Caki2 (cell line): Measurements from ENCODE around the gene SYT17. TPM values are rescaled to one million over a fixed set of nuclear protein-coding genes. Genes with fewer than 3 reads are reported as not detected.

ENCODE experiments used
- DNase-seq: peaks from one replicate; pipeline ENCODE4 v3.0.0-alpha.2; 2015; ENCODE audit warnings: low read depth
- in situ Hi-C: cut with HindIII; loops from 2 replicates; pipeline ENCODE4 v1.10.0; 2016; ENCODE audit warnings: low sequenced_read_pairs, low pct_unique_long_range_greater_than_20kb, mixed read lengths
- total RNA-seq: library from RNA; depleted of rRNA; stranded (reverse); fragments of >200 nt; shearing (Covaris generic); gene quantifications from 2 replicates; pipeline ENCODE4 v1.2.3, GENCODE V29; 2014; ENCODE audit warnings: low replicate concordance

The SYT17 gene
- total RNA-seq, 1 experiment from 2014 or later: 9.9 TPM

DNA sequence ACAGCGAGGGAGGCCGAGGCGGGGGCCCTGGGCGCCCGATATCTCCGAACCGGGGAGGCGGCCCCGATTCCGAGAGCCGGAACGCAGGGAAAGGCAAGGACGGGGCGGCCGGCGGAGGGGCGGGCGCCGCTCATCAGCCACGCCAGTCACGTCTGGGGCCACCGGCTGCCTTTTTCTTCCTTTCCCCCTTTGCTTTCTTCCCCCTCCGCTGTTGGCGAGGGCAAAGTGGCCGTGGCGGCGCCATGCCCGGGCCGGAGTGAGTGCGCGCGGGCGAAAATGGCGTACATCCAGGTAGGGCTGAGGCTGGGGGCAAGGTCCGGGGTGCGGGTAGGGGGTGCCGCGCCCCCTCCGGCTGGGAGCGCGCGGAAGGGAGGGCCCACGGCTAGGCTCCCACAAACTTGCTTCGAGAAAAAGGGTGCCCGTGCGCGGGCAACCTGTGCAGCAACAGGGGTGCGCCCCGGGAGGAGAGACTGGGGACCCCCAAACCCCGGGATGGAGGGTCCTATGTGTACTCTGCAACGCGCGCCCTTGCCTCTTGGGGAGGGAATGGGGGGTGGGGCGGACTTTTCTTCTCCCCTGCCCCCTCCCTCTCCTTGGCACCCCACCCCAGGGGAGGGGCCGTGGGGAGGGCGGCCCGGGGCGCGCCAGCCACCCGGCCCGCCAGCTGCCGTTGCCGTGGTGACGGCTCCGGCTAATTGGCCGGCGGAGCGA lies 486 bp downstream of the SYT17 start:
- peak; percentile 65 for DNase-seq
- in situ Hi-C loops: no loop called here

DNA sequence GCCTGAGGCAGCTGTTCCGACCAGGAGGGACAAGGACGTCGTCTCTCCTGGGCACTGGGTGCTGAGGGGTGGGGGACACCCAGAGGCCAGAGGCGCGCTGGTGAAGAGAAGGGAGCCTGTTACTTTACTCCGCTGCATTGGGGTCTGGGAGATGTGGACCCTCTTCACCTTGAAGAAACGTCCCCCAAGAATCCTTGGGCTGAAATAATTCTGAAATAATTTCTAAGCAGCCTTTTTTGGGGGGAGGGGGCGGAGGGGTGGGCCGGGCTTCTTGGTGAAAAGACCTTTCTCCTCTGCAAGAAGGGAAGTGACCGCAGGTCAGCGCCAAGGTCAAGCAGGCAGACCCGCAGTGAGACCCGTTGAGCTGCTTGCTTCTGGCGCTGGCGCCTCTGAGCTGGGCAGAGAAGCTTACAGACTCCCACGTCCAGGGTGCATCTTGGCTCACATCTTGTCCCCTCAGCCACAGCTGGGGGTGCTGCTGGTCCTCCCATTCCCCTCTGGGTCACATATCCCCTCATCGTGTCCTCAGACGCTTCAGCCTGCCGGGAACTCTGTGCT lies 1.1 kb downstream of the SYT17 start:
- in situ Hi-C loops: no loop called here

DNA sequence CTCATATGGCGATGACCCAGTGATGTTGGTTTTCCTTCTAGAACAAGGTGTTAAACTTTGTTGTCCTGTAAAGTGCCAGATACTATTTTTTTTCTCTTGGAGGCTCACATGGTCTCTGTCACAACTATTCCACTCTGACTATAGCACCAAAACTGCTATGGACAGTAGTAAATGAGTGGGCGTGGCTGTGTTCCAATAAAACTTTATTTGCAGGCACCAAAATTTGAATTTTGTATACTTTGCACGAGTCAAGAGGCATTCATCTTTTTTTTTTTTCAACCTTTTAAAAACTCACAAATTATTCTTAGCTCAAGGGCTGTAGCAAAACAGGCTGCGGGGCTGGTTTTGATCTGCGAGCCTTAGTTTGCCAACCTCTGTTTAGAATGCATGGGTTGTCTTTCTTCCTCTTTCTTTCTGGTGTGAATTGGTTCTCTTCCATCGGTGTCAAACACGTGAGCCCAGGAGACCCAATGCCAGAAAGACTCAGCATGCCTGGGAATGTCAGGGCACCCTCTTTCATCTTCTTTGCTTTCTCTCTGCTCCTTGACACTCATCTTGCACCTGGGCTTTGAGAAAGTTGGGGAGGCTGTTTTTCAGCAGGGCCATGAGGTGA lies 2.1 kb downstream of the SYT17 start:
- in situ Hi-C loops: no loop called here
- DNase-seq: no peak

More for the DNA sequence above, 1.1 kb downstream of the SYT17 start:
- no peak for DNase-seq

DNA sequence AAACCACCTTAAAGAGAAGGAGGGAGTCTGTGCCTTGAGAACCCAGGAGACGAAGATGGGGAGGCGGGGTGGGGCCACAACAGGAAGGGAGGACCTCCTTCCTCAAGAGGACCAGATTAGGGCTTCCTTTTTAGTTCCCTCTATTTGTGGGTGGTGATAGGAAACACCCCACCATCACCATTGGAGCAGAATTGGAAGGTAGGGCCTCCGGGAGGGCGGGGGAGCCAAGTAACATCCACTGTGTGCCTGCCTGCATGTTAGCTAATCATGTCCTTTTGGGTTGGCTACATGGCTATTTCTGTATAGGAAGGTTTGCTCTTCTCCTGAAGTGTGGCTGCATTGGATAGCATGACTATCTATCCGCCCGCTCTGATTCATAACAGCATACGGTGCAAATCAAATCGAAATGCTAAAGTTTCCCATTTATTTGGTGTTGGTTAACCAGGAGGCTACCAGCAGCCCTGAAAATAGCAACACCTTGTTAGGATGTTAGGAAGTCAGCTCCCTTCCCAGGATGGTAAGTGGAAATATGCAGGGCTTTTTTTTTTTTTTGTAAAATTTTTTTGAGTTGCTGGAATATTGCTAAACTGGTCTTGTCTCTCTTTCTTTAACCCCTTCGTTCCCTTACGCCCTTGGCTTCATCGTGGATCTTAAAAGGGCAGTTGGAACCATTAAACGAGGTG lies 4.2 kb downstream of the SYT17 start:
- in situ Hi-C loops: no loop called here
- no peak for DNase-seq

DNA sequence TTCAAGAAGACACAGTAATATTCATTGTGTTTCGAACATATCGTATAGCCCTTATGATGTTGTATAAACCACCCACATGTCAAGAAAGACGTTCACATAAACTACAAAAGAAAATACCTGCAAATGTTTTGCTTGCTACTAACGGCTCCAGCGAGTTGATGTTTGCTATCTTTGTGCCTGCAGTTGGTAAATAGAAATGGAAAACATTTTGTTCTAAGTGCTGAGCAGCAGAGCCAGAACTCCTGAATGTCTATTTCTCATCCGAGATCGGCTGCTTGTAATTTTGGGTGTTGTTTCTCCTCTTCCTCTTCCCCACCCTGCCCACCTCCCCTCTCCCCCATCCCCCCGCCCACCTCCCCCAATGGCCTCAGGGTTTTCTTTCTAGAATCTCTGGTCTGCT lies 5.0 kb downstream of the SYT17 start:
- in situ Hi-C loops: no loop called here
- DNase-seq: no peak

DNA sequence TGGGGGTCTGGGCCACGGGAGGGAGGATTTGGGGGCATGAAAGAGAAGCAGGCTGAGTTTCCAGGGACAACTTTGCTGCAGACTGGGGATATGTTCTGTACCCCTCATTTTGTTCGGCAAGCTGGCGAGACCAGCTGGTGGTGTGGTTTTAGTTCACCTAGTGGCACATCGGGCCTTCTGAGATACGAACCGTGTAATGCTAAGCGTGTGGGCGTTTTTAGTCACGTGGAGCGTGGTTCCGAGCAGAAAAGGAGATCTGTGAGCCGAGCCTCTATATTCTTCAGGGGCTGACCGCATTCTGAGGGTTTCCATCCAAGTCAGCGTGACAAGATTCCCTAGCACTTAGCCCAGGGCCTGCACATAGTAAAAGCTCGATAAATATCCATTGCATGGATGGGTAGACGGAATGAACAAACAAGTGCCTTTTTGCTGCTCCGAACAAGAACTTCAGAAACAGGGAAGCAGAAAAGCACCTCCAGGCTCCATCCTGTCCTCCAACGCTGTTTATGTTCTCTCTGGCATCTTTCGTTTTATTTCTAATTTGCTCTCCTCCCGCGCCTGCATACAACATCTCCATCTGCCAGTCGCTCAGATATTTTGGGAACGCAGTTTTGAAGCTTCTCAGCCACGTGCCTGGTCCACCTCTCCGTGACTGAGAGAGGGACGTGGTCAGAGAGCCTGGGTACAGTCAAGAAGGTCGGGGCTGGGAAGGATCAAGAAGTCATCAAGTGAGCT lies 5.8 kb downstream of the SYT17 start:
- DNase-seq: no peak
- in situ Hi-C loops: no loop called here

DNA sequence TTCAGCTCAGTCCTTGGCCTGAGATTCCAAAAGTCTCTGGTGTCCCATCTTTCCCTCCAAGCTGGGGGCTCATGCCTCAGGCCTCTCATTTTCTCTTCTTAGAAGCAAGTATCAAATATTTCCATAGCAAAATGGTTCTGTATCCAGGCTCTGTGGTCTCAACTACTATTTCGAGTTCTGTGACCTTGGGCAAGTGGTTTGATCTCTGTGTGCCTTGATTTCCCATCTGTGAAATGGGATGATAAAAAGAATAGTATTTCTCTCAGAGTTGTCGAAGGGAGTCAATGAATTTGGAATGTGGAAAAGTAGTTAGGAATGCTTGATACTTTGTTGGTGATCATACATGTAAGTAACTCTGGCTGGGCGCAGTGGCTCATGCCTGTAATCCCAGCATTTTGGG lies 6.4 kb downstream of the SYT17 start:
- in situ Hi-C loops: no loop called here
- DNase-seq: no peak

DNA sequence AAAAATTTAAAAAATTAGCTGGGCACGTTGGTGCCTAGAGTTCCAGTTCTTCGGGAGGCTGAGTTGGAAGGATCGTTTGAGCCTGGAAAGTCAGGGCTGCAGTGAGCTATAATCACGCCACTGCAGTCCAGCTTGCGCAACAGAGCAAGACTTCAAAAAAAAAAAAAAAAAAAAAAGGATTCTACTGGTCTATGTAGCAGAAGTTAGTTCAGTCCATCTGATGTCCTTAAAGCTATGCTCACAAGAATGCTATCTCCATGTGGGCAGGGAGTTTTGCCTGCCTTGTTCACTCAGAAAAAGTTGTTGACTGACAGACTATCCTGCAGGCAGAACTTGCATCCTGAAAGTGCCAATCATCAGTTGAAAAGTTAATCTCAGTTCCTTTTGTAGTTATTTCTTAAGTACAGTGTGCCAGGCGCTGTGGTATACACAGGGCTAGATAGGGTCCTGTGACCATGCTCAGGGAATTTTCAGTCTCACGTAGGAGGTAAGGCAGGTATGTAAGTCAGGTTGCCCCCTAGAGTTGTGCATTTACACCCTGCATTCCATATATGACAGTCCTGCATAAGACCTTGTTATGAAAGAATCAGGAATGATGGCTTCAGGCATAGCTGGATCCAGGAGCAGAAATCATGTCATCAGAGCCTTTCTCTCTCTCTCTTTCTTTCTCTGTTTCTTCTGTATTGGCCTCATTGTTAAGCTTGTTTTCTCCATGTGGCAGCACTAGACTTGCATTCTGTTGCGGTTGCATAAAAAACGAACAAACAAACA lies 7.6 kb downstream of the SYT17 start:
- in situ Hi-C loops: no loop called here

DNA sequence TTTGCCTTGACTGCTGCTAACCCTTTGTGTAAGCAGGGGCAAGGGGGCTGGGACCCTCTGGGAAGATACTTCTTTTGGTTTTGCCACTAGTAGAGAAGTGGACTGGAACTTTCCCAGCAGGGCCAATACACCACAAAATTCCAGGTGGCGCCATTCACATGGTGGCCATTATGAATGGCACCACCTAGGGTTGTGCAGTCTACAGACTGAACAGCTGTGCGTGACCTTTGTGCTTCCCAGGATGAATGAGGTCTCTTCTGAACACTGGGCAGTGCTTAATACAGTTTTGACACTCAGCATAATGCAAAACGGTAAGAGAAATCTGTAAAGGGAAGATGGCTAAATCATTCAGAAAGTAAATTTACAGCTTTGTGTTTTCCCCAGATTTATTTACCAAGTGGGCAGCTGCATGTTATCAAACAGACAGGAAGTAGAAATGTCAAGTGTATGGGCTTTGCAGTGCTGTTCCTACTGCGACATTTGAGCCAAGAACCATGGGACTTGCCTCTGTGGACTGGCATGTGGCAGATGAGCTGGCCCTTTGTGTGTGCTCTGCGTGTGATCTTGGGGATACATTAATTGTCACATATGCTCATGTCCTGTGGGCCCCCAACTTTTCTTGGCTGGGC lies 9.2 kb downstream of the SYT17 start:
- no peak for DNase-seq
- in situ Hi-C loops: no loop called here

More for the DNA sequence above, 7.6 kb downstream of the SYT17 start:
- DNase-seq: no peak

DNA sequence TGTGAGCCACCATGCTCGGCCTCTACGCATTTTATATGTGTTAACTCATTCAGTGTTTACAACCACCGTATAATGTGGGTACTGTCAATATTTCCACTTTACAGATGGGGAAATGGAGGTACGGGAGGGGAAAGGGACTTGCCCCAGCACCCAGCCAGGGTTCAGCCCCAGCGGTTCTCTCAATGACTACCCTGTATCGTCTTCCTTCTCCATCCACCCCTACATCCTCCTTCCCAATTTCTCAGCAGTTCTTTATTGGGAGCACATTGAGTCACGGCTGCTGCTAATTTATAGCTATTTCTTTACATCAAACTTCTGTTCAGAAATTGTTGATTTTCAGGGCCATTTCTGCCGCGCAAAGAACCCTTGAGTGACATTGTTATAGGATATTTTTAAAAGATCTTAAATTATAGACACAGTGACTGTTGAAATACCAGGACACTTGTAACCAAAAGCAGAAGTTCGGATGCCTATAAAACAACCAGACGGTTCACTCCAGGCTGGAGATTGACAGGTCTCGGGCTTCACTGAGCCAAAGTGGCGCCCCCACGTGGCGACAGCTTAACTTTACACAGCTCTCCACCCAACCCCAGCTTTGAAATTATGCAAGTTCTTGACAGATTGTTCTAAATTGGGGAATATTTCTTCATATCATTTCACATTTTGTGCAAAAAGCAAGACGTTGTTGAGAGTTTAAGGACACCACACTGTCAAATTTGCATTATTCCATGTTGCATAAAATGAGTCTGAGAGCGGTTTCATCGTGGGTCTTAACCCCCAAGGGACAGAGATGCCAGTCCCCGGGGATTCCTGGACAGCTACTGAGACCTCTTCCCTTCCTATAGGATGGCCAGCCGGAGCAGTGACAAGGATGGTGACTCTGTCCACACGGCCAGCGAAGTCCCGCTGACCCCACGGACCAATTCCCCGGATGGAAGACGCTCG lies 11.8 kb downstream of the SYT17 start:
- no peak for DNase-seq
- in situ Hi-C loops: no loop called here

DNA sequence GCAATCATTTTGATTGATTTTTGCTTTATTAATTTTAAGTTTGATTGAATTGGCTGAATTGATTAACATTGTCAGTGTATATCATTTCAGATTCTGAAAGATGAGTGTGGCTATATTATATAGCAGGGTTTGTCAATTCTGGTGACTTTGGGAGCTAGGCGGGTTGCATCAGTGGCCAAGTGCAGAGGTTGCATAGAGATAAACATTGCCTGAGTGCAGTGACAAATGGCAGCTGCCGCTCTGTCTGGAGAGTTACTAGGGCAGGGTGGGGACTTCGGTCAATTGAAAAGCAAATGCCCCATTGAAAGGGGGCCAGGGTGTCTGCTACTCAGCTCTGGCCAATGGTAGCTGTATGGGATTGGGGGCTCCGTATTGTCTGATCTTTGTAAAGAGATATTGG lies 12.7 kb downstream of the SYT17 start:
- in situ Hi-C loops: no loop called here
- no peak for DNase-seq

DNA sequence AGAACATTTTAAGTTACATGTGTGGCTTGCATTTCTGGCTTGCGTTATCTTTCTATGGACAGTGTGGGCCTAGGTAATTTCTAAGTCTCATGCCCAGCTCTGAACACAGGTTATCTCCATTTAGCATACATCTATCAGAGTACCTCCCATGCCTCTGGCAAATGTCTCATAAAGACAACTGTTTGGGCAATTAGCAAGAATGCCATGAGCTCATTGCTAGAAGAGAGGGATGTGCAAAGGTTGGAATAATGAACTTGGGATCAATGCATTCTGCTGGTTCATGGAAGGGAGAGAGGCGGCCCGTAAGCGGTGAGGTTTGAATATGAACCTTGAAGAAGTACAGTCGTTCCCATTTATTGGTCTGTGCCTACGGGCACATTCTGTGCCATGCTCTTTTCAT lies 14.4 kb downstream of the SYT17 start:
- DNase-seq: no peak
- in situ Hi-C loops: no loop called here

DNA sequence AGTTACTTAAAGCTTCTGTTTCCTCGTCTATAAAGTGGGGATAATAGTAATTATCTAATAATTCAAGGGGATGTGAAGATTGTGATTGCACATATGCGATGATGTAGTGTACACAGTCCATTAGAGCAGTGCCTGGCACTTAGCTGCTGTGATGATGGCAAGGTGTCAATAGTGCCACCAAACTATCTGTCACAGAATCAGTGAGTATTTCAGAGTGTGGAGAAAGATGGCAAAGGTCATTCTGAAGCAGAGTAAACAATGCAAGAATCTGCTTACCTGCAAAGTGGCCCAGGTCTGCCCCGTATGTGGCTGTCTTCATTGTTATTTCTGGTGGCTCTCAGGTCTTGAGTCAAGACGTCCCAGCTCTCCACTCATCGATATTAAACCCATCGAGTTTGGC lies 15.1 kb downstream of the SYT17 start:
- no peak for DNase-seq
- in situ Hi-C loops: no loop called here

DNA sequence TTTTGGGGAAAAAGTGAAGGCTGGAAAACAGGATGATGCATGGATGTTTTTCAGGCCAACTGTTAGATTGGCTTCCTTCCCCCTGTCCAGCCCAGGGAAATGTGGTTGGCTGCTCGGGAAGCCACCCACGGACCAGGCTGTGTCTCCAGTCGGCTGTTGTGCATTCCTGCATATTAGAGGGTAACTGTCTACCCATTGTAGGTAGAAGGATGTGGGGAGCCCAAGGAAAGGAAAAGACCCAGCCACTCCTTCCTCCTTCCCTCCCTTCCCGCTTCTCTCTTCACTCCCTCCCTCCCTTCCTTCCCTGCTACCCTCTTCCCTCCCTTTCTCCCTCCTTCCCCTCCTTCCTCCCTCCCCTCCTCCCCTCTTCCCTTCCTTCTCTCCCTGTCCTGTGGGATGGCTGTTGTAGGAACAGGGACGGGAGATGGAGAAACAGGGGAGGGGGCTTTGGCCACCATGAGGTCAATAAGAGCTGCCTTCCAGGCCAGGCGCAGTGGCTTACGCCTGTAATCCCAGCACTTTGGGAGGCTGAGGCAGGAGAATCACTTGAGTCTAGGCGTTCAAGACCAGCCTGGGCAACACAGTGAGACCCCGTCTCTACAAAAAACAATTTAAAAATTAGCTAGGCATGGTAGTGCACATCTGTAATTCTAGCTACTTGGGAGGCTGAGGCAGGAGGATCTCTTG lies 16.9 kb downstream of the SYT17 start:
- in situ Hi-C loops: no loop called here
- DNase-seq: no peak

DNA sequence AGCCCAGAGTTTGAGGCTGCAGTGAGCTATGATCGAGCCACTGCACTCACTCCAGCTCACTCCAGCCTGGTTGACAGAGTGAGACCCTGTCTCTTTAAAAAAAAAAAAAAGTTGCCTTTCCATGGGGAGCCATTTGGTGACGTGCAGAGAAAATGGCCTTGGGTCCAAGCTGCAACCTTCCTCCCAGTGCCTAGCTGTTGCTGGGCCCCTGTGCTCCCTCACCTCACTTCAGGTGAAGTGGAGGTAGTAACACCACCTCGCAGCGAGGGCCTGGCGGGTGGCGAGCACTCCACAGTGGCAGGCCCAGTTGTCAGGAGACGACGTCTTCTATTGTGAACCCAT lies 17.4 kb downstream of the SYT17 start:
- in situ Hi-C loops: no loop called here
- no peak for DNase-seq

DNA sequence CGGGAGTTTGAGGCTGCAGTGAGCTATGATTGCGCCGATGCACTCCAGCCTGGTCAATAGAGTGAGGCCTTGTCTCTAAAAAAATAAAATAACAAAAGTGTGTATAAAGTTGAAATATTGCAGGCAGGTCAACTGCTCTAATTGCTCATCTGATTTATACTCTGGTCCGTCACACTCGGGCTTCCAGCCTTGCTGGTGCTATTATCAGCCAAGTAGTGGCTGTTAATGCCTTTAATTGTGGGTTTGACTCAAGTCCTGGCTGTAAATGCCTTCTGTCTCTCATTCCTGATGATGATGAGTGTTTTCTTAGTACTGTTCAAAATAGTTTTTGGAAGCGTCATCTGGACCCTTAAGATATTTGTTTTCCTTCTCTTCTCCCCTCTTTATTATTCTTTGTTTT lies 18.4 kb downstream of the SYT17 start:
- DNase-seq: no peak
- in situ Hi-C loops: no loop called here
